ENCODE measurements around the gene ZBTB16. TPM values are rescaled to one million over a fixed set of nuclear protein-coding genes. Genes with fewer than 3 reads are reported as not detected.

Gene ZBTB16
- polyA plus RNA-seq, 3 donors: 1.3 to 2.7 (median 1.3) TPM

- no peak for DNase-seq
These were observed 125.9 kb downstream of the ZBTB16 start for GRCh38 chr11:114185436-114185835.

GRCh38 chr11:114187173-114187572, 127.7 kb downstream of the ZBTB16 start:
- no peak for DNase-seq

- DNase-seq: no peak
These were observed 129.5 kb downstream of the ZBTB16 start for GRCh38 chr11:114188851-114189570.

GRCh38 chr11:114190630-114191029, 131.1 kb downstream of the ZBTB16 start:
- no peak for DNase-seq

- no peak for DNase-seq
These were observed 132.4 kb downstream of the ZBTB16 start for GRCh38 chr11:114191893-114192292.

- DNase-seq: no peak
These were observed 133.4 kb downstream of the ZBTB16 start for GRCh38 chr11:114192841-114193389.

GRCh38 chr11:114193730-114194679, 134.5 kb downstream of the ZBTB16 start:
- no peak for DNase-seq

- peak; percentile 79 for DNase-seq
These were observed 135.2 kb downstream of the ZBTB16 start for GRCh38 chr11:114194702-114195101.

- no peak for DNase-seq
These were observed 135.6 kb downstream of the ZBTB16 start for GRCh38 chr11:114195151-114195550.

GRCh38 chr11:114195981-114196731, 136.6 kb downstream of the ZBTB16 start:
- DNase-seq: no peak

- no peak for DNase-seq
These were observed 137.6 kb downstream of the ZBTB16 start for GRCh38 chr11:114196997-114197703.

GRCh38 chr11:114197799-114198500, 138.4 kb downstream of the ZBTB16 start:
- DNase-seq: peak; percentile 82

GRCh38 chr11:114199051-114199450, 139.5 kb downstream of the ZBTB16 start:
- no peak for DNase-seq

- no peak for DNase-seq
These were observed 141.0 kb downstream of the ZBTB16 start for GRCh38 chr11:114200351-114201133.

GRCh38 chr11:114201219-114201618, 141.7 kb downstream of the ZBTB16 start:
- no peak for DNase-seq

- DNase-seq: no peak
These were observed 142.6 kb downstream of the ZBTB16 start for GRCh38 chr11:114202011-114202609.

GRCh38 chr11:114207096-114207495, 147.6 kb downstream of the ZBTB16 start:
- DNase-seq: no peak

- no peak for DNase-seq
These were observed 148.9 kb downstream of the ZBTB16 start for GRCh38 chr11:114208377-114208776.

GRCh38 chr11:114209343-114209742, 149.8 kb downstream of the ZBTB16 start:
- no peak for DNase-seq

All from renal pelvis (tissue), 4 donors.